Gastroesophageal sphincter (tissue), 3 donors: ENCODE measurements around the gene SSBP2.

ENCODE experiments used
- CTCF ChIP-seq, 4 experiments: fragments of 200-600 bp in 2 of 4; fragments of 450-650 bp in 2 of 4; sonication (generic) in 1 of 4; IDR thresholded peaks; one replicate each; pipeline ENCODE4 v1.5.1; 2017 to 2019; ENCODE audit warnings: antibody characterized with exemption in 4 of 4, mild to moderate bottlenecking in 2 of 4, moderate library complexity in 2 of 4
- EP300 ChIP-seq: sonication (generic); formaldehyde crosslinking; IDR thresholded peaks from one replicate; pipeline ENCODE4 v1.6.1; 2017; ENCODE audit warnings: antibody characterized with exemption, mild to moderate bottlenecking
- POLR2A ChIP-seq, 2 donors: fragments of 450-650 bp; IDR thresholded peaks; one replicate each; pipeline ENCODE4 v1.6.1; 2017; ENCODE audit warnings: antibody characterized with exemption in 2 of 2, mild to moderate bottlenecking in 2 of 2, moderate library complexity in 1 of 2
- POLR2AphosphoS5 ChIP-seq: sonication (generic); formaldehyde crosslinking; IDR thresholded peaks from one replicate; pipeline ENCODE4 v1.6.1; 2017; ENCODE audit warnings: antibody characterized with exemption

GRCh38 chr5:81520769-81521168, 230.1 kb downstream of the SSBP2 start:
- TF ChIP-seq CTCF (IDR thresholded peaks at IDR 0.05) (no peak), POLR2A (IDR thresholded peaks at IDR 0.05) (no peak), EP300 (no peak), POLR2AphosphoS5 (no peak)
